H9 (cell line): ENCODE data around the gene GABRR2. TPM values are rescaled to one million over a fixed set of nuclear protein-coding genes. Genes with fewer than 3 reads are reported as not detected.

ENCODE experiments used
- DNase-seq: peaks from one replicate; pipeline ENCODE4 v3.0.0-alpha.2; 2017
- H2AFZ ChIP-seq: one replicate; pipeline ENCODE4 v1.6.1; 2013; ENCODE audit warnings: mild to moderate bottlenecking, low read length, control low read depth, moderate library complexity
- H2AK5ac ChIP-seq: 2 replicates; pipeline ENCODE4 v1.6.1; 2013; ENCODE audit warnings: low read length, control low read depth, mixed read lengths; ENCODE audit not compliant: insufficient read length
- H2BK120ac ChIP-seq: one replicate; pipeline ENCODE4 v1.6.1; 2013; ENCODE audit warnings: low read depth, mild to moderate bottlenecking, low read length, control low read depth, inconsistent platforms; ENCODE audit not compliant: poor library complexity, severe bottlenecking
- H2BK12ac ChIP-seq: 2 replicates; pipeline ENCODE4 v1.6.1; 2013; ENCODE audit warnings: low read length, control low read depth, mixed read lengths, low read depth; ENCODE audit not compliant: insufficient read length
- H2BK15ac ChIP-seq: 2 replicates; pipeline ENCODE4 v1.6.1; 2013; ENCODE audit warnings: low read depth, low read length, control low read depth
- H2BK20ac ChIP-seq: one replicate; pipeline ENCODE4 v1.6.1; 2013; ENCODE audit warnings: low read depth, mild to moderate bottlenecking, low read length, control low read depth, inconsistent platforms; ENCODE audit not compliant: poor library complexity, severe bottlenecking
- H2BK5ac ChIP-seq: 2 replicates; pipeline ENCODE4 v1.6.1; 2013; ENCODE audit warnings: low read length, control low read depth, mixed read lengths; ENCODE audit not compliant: insufficient read length
- H3K14ac ChIP-seq: 2 replicates; pipeline ENCODE4 v1.6.1; 2013; ENCODE audit warnings: low read length, control low read depth; ENCODE audit not compliant: insufficient read depth
- H3K18ac ChIP-seq: 2 replicates; pipeline ENCODE4 v1.6.1; 2013; ENCODE audit warnings: low read depth, mild to moderate bottlenecking, mixed read lengths, low read length, control low read depth; ENCODE audit not compliant: insufficient read length
- H3K23ac ChIP-seq: 2 replicates; pipeline ENCODE4 v1.6.1; 2013; ENCODE audit warnings: low read length, control low read depth, mixed read lengths, low read depth; ENCODE audit not compliant: insufficient read length
- H3K23me2 ChIP-seq: 2 replicates; pipeline ENCODE4 v1.6.1; 2013; ENCODE audit warnings: low read depth, mild to moderate bottlenecking, mixed read lengths, low read length, control low read depth; ENCODE audit not compliant: insufficient read length, poor library complexity, severe bottlenecking
- H3K27ac ChIP-seq: 2 replicates; pipeline ENCODE4 v1.5.1; 2013; ENCODE audit warnings: low read length, control low read depth, mixed read lengths, low read depth; ENCODE audit not compliant: insufficient read length
- H3K27me3 ChIP-seq: 2 replicates; pipeline ENCODE4 v1.6.1; 2013; ENCODE audit warnings: low read length, control low read depth, inconsistent platforms; ENCODE audit not compliant: insufficient read depth
- H3K4ac ChIP-seq: 2 replicates; pipeline ENCODE4 v1.6.1; 2013; ENCODE audit warnings: low read depth, mild to moderate bottlenecking, control low read depth, inconsistent platforms, low read length, moderate library complexity
- H3K4me1 ChIP-seq: 2 replicates; pipeline ENCODE4 v1.6.1; 2013; ENCODE audit warnings: low read length, control low read depth, inconsistent platforms; ENCODE audit not compliant: insufficient read depth
- H3K4me2 ChIP-seq: 2 replicates; pipeline ENCODE4 v1.6.1; 2013; ENCODE audit warnings: low read length, control low read depth, mixed read lengths; ENCODE audit not compliant: insufficient read length, insufficient read depth
- H3K56ac ChIP-seq: 2 replicates; pipeline ENCODE4 v1.6.1; 2013; ENCODE audit warnings: low read depth, mild to moderate bottlenecking, mixed read lengths, low read length, control low read depth; ENCODE audit not compliant: insufficient read length
- H3K79me1 ChIP-seq: 2 replicates; pipeline ENCODE4 v1.6.1; 2013; ENCODE audit warnings: low read depth, mild to moderate bottlenecking, moderate library complexity, low read length, control low read depth, inconsistent platforms; ENCODE audit not compliant: insufficient read depth, poor library complexity, severe bottlenecking
- H3K79me2 ChIP-seq: 2 replicates; pipeline ENCODE4 v1.6.1; 2013; ENCODE audit warnings: low read length, control low read depth, inconsistent platforms; ENCODE audit not compliant: insufficient read depth
- H3K9ac ChIP-seq: 2 replicates; pipeline ENCODE4 v1.6.1; 2013; ENCODE audit warnings: low read length, control low read depth, mixed read lengths; ENCODE audit not compliant: insufficient read length; ENCODE audit errors: extremely low read depth
- H3K9me3 ChIP-seq: one replicate; pipeline ENCODE4 v1.6.1; 2013; ENCODE audit warnings: low read depth, low read length, inconsistent platforms; ENCODE audit not compliant: control insufficient read depth
- H3T11ph ChIP-seq: one replicate; pipeline ENCODE4 v1.6.1; 2013; ENCODE audit warnings: mild to moderate bottlenecking, low read length, control low read depth, inconsistent platforms
- H4K20me1 ChIP-seq: one replicate; pipeline ENCODE4 v1.6.1; 2013; ENCODE audit not compliant: control insufficient read depth, insufficient read length, insufficient read depth
- H4K5ac ChIP-seq: 2 replicates; pipeline ENCODE4 v1.6.1; 2013; ENCODE audit warnings: low read depth, mild to moderate bottlenecking, mixed read lengths, low read length, control low read depth; ENCODE audit not compliant: insufficient read length
- H4K8ac ChIP-seq: replicated peaks from 2 replicates; pipeline ENCODE4 v1.6.1; 2013; ENCODE audit warnings: low read length, control low read depth, mixed read lengths, low read depth; ENCODE audit not compliant: insufficient read length
- H4K91ac ChIP-seq: 2 replicates; pipeline ENCODE4 v1.6.1; 2013; ENCODE audit warnings: low read depth, mild to moderate bottlenecking, moderate library complexity, mixed read lengths, low read length, control low read depth; ENCODE audit not compliant: insufficient read length
- H3K27ac Mint-ChIP-seq, 3 experiments: 2 replicates in 2 of 3; 3 replicates in 1 of 3; pipeline ENCODE4 v1.8.0; 2020 to 2021; ENCODE audit warnings: mixed read lengths in 3 of 3, mild to moderate bottlenecking in 1 of 3, moderate library complexity in 1 of 3
- H3K27me3 Mint-ChIP-seq: 2 replicates; pipeline ENCODE4 v1.8.0; 2021; ENCODE audit warnings: low read depth, mild to moderate bottlenecking, moderate library complexity, mixed read lengths
- H3K36me3 Mint-ChIP-seq, 3 experiments: 2 replicates in 2 of 3; 3 replicates in 1 of 3; pipeline ENCODE4 v1.8.0; 2020 to 2021; ENCODE audit warnings: low read depth in 3 of 3, mixed read lengths in 3 of 3; ENCODE audit not compliant: insufficient read depth in 1 of 3
- H3K4me1 Mint-ChIP-seq, 2 experiments: 2 replicates each; pipeline ENCODE4 v1.8.0; 2020; ENCODE audit warnings: mixed read lengths in 2 of 2
- H3K4me3 Mint-ChIP-seq, 2 experiments: 2 replicates in 1 of 2; 3 replicates in 1 of 2; pipeline ENCODE4 v1.8.0; 2020 to 2021; ENCODE audit warnings: mild to moderate bottlenecking in 2 of 2, mixed read lengths in 2 of 2, moderate library complexity in 1 of 2
- H3K9me3 Mint-ChIP-seq, 2 experiments: 2 replicates in 1 of 2; 3 replicates in 1 of 2; pipeline ENCODE4 v1.8.0; 2020; ENCODE audit warnings: mild to moderate bottlenecking in 2 of 2, mixed read lengths in 2 of 2, moderate library complexity in 1 of 2
- total RNA-seq: library from RNA; stranded (reverse); gene quantifications from 2 replicates; pipeline ENCODE4 v1.2.1, GENCODE V29; 2021
- TF ChIP-seq, protein P1 (sequence below): fragments of 200-600 bp; sonication (generic); conservative IDR thresholded peaks from 3 replicates; pipeline ENCODE4 v1.8.0; 2021; ENCODE audit warnings: antibody characterized with exemption, mild to moderate bottlenecking

Gene GABRR2
- total RNA-seq, 1 experiment from 2014 or later: not detected

DNA sequence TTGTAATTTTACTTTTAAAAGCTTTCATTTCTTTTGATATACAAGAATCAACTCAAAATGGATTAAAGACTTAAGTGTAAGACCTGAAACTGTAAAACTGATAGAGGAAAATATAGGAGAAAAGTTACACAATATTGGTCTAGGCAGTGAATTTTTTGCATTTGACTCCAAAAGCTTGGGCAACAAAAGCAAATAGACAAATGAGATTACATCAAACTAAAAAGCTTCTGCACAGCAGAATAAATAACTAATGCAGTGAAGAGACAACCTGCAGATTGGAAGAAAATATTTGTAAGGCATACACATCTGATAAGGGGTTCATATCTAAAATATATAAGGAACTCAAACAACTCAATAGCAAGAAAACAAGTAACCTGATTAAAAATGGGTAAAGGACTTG lies 100.9 kb downstream of the GABRR2 start:
- peaks cover 17% of the 10 kb centered on the region; the same call in 1 of the 2 replicates for H3K4me1 ChIP-seq
- H3K9me3 ChIP-seq: no peaks in the 10 kb centered on the region
- Mint-ChIP-seq H3K27ac (no peak overlapping the region), H3K27me3 (no peaks in the 10 kb centered on the region), H3K9me3 (no peaks in the 10 kb centered on the region), H3K4me3 (no peak overlapping the region), H3K36me3 (peaks cover 0 to 3% (median 0%) of the 10 kb centered on the region in 3 experiments; a peak in 1 of 7 replicates), H3K4me1 (peaks cover 36 to 39% of the 10 kb centered on the region in 2 experiments)
- no peak overlapping the region for H2BK15ac ChIP-seq
- no peaks in the 10 kb centered on the region for H4K20me1 ChIP-seq
- no peak overlapping the region for H3K9ac ChIP-seq
- TF ChIP-seq, protein P1, sequence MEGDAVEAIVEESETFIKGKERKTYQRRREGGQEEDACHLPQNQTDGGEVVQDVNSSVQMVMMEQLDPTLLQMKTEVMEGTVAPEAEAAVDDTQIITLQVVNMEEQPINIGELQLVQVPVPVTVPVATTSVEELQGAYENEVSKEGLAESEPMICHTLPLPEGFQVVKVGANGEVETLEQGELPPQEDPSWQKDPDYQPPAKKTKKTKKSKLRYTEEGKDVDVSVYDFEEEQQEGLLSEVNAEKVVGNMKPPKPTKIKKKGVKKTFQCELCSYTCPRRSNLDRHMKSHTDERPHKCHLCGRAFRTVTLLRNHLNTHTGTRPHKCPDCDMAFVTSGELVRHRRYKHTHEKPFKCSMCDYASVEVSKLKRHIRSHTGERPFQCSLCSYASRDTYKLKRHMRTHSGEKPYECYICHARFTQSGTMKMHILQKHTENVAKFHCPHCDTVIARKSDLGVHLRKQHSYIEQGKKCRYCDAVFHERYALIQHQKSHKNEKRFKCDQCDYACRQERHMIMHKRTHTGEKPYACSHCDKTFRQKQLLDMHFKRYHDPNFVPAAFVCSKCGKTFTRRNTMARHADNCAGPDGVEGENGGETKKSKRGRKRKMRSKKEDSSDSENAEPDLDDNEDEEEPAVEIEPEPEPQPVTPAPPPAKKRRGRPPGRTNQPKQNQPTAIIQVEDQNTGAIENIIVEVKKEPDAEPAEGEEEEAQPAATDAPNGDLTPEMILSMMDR: no peak
- no peak overlapping the region for H2AK5ac ChIP-seq
- H3T11ph ChIP-seq: no peak overlapping the region
- H3K23me2 ChIP-seq: no peaks in the 10 kb centered on the region
- H3K23ac ChIP-seq: no peak overlapping the region
- H3K79me1 ChIP-seq: no peaks in the 10 kb centered on the region
- H3K18ac ChIP-seq: no peak overlapping the region
- no peak overlapping the region for H4K91ac ChIP-seq
- H2BK5ac ChIP-seq: no peak overlapping the region
- no peak overlapping the region for H3K56ac ChIP-seq
- H2BK12ac ChIP-seq: no peak overlapping the region
- no peak overlapping the region for H3K14ac ChIP-seq
- DNase-seq: no peak
- no peaks in the 10 kb centered on the region for H3K27me3 ChIP-seq
- H4K5ac ChIP-seq: no peak overlapping the region
- no peaks in the 10 kb centered on the region for H3K79me2 ChIP-seq
- no peak overlapping the region for H3K4me2 ChIP-seq
- no peak overlapping the region for H2AFZ ChIP-seq
- H3K27ac ChIP-seq: no peak overlapping the region
- no peak overlapping the region for H2BK20ac ChIP-seq
- no peak overlapping the region for H2BK120ac ChIP-seq
- no peak overlapping the region for H3K4ac ChIP-seq
- H4K8ac ChIP-seq: no peak overlapping the region
